Activated CD4-positive, CD25-positive, alpha-beta regulatory T cell treated with anti-CD3 and anti-CD28 coated beads, Interleukin-2, amount 50 U/mL, for 16 hours (primary cell): Measurements from ENCODE around the gene PRAC1.

ENCODE experiments used
- DNase-seq: peaks from one replicate; pipeline ENCODE4 v3.0.0-alpha.2; 2020; ENCODE audit warnings: low read depth, low spot score

The PRAC1 gene

DNA sequence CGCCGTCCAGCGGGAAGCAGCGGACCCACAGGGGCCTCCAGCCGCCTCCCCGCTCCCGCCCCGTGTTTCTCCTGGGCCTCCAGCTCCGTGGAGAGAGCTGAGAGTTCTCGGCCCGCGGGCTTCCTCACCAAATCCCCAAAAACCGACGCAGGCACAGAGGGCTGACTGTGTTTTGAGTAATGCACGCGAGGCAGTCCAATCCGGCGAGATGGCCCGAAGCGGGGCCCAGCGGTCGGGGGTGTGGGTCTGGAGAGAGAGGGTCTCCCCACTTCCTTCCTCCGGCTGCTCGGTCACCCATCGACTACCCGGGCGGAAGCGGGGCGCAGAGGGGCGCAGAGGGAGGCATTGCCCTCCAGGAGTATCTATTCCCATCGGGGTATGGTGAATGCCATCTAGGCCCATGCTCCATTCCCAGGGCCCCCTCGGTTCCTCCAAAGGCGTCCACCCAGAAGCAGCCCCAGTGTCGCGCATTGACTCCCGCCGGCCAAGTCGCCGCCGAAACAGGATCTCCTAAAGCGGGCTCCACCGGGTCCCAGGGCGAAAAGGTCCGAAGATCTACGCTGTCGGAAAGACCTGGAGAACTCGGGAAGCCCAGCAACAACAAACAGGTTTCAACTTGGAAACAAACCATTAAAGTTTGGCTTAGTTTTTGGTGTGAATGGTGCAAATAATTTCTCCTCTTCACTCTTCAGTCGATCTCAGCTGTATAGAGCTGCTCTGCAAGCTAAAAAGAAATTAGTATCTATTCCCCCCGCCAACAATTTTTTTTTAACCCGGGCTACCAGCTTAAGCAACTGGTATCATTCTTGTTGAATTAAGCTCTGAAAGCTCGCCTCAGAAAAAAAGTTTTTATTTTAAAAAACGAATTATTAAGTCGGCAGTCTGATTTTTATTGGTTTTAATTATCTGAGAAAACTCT, 25.4 kb upstream of the PRAC1 start:
- DNase-seq = no peak

DNA sequence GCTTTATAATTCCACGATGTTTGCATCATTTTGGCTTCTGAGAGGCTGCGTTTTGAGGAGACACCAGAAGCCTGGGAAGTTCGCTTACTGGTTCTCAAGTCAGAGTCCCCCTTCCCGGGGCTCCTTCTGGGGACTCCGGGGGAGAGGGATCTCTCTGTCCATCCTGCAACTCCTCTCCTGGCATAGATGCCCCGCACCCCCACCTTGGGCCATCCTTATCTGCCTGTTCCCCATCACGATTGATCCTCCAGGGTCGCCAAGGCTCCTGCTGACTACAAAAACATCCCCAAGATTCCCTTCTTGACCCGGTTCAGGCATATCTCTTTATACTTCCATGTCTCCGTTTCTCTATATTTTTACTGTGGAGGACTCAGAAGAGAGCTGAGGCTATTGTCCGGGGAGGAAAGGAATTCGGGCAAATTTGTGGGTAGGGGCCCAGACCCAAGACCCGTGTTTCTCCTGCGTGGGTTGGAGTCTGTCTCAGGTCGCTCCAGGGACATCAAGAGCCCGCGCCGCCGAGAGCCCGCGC, 24.7 kb upstream of the PRAC1 start:
- no peak for DNase-seq

DNA sequence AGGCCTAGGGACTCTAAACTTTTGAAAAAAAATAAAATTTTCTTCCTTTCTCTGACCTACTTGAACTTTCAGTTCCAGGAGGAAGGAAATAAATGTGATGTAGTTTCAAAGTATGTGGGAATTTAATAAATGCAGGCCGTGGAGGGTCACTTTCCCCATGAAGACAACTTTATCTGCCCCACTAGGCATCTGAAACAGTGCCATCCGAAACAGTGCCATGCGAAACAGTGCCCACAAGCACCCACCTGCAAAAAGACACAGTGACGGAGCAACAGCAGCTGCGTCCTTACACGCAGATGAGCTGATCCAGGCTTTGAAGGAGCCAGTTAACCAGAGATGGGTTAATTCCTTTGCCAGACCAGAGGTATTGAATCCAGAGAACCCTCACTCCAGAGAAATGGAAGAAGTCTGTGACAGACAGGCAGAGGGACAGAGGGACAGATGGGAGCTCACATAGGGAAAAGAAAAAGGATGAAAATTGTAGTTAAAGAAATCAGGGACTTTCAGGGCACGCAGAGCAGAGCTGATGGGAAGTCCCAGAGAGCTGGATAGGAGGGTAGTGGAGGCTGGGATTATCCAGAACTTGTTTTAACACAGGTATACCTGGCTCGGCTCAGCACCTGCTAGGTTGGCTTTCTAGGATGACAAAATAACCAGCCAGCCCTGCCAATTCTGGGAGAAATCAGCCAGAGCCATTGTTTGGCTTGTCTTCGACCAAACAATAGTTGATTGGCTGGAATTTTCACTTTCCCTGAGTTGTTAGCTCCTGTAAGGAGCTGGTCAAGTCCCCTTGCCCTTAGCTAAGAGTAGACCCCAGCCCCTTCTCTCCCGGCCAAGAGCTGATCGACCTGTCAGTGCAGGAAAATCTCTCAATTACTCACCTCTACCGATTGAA, 23.3 kb upstream of the PRAC1 start:
- DNase-seq = no peak

DNA sequence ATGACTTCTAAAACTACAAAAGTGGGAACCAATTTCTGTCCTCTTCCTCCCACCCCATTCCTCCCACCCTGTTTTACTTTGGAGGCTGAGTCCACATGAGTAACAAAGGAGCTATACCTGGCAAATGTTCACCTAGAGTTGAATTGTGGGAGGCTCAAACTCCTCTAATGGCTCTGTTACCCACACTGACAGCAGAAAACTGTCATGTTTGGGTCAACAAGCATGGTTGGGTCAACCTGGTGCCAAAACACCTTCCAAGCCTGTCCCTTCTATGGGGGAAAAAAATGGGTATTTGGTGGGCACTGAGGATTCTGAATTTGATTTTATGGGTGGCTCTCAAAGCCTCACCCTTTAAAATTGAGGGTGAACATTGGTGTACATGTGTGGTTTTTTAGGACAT, 18.2 kb upstream of the PRAC1 start:
- DNase-seq = no peak

GRCh38 chr17:48738803-48739526, 16.6 kb upstream of the PRAC1 start:
- DNase-seq = no peak

GRCh38 chr17:48738424-48738802, 16.1 kb upstream of the PRAC1 start:
- DNase-seq = no peak

GRCh38 chr17:48737330-48738043, 15.2 kb upstream of the PRAC1 start:
- DNase-seq = no peak

DNA sequence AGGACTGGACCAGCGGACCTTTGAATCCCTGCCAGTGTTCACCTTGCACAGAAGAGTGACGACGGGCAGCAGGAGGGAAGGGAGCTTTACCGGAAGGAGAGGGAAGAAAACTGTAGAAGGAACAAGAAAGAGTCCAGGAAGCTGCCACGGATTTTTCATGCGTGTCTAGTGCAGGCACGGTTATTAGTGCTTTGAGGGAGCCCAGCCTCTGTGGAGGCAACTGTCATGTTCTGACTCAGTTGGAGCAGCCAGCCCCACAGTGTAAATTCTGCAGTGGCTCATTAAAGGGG, 12.7 kb upstream of the PRAC1 start:
- DNase-seq = no peak

DNA sequence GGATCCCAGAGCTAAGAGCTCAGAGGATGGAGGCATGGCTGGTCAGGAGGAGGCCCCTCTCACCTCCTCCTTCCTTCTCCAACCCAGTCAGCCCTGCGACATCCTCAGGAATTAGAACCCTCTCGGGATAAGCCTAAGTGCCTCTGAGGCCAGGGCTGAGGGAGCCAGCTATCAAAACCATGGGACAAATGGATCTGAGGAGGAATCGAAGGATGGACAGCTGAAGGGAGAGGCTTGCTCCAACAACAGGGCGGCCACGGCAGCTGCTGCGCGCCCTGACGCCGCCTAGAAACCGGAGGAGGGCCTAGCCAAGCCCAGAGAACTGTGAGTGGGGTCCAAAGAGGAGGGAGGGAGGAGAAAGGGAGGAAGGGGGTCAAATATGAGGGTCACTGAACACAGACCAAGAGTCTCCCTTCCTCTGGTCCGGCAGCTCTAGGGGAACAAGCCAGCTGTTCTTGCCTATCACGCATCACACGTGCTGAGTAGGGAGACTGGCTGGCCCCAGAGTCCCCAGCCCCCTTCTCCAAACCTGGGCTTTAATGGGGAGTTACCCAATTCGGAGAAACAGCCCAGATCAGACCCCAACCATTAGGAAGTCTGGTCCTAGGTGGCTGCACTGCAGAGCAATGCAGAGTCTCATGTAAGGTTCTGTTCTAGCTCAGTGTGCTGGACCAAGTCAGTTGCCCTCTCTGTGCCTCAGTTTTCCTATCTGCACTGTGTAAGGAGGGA, 12.2 kb upstream of the PRAC1 start:
- DNase-seq = no peak

- no peak for DNase-seq
Observed at GRCh38 chr17:48733632-48734328, 11.5 kb upstream of the PRAC1 start.

DNA sequence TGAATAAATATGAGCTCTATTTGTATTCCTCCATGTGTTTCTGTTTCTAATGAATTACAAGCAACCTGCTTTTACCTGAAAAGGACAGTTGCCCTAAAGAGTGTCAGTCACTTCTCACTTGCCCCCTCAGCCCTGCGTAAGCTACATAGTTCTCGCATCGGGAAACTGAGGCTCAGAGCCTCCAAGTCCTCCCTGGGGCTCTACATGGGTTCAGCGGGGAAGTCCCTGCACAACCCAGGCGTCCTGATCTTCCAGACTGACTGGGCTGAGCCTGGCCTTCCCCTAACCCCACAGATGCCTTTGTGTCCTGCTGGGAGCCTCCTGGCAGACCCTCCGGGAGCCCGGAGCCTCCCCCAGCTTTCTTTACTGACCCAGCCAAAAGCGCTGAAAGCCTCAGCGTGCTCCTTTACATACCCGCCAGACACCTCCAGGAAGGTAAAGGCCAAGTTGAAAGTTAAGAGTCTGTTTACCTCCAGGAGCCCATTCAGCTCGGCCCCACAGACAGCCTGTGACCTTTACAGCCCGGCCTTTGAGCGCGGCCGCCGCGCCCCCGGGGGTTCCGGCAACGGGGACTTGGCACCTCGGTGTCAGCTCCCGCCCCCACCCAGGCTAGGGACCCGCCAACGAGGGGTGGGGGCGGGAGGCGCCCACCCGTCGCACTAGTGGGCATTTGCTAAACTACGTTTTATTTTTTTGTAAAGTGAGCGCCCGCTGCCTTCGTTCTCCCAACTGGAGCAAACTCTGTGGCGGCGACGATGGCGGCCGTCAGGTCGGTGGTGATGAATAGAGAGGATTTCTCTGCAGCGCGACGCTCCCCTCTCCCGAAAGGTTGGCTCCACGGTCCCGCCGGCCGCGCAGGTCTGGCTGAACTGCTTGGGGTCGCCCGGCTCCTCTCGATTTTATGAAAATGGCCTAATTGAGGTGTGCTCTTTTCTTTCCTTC, 10.6 kb upstream of the PRAC1 start:
- no peak for DNase-seq

DNA sequence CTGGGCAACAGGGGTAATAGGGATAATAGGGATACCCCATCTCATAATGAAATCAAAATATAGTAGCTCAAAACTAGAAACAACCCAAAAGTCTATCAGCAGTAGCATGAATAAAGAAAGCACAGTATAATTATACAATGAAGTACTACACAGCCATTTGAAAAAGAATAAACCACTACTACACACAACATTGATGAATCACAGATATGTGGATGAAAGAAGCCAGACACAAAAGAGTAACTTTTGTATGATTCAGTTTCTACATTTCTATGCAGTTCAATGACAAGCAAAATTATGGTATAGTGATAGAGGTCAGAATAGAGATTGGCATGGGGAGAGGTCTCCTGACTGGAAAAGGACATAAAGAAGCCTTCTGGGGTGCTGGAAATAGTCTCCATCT, 9.0 kb upstream of the PRAC1 start:
- no peak for DNase-seq

DNA sequence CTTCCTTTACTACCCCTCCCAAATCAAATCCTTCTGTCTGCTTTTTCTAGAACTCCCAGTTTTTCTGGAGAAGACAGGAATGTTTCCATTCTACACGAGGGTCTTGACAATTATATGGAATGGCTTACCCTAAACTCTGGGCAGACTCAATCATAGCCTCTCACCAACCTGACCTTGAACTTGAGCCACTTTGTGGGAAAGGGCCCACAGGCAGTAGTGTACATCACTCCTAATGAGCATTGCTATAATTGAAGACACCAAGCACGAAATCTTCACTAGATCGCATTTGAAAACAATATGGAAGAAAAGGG, 7.9 kb upstream of the PRAC1 start:
- DNase-seq = no peak

GRCh38 chr17:48729335-48730239, 7.3 kb upstream of the PRAC1 start:
- no peak for DNase-seq

GRCh38 chr17:48728232-48729231, 6.2 kb upstream of the PRAC1 start, which contains the start of gene HOXB13:
TSS of gene HOXB13 (minus strand) at chr17:48728750. CDS start at chr17:48728593, 157 bp downstream.
- no peak for DNase-seq

DNA sequence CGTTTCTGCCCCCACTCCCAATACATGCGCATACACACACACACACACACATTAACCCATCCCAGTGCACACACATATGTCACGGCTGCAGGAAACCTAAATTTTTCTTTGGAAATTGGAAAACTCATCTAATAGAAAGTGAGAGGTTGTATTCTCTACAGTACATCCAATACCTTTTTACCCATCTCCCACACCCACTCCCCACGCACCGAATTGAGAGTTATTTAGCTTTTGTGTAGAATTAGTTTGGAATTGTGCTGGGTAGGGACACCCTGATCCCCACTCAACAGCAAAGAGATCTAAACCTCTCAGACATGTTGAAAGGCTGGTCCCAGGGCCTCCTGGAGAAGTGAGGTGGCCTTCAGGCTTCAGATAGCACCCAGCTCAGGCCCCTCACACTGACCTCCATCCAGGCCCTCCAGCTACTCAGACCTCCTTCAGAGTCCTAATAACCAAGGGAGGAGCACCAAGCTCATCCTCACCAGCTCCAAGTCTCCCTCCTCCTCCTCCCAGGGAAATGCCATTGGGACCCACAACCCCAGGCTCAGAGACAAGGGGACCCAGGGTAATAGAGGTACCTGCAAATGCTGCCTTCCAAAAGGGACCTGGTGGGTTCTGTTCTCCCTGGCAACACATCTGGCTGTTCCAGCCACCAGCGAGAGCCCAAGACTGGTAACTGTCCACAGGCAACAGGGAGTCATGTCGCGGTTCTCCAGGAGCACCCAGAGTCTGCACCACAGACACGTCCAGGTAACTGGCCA, 5.3 kb upstream of the PRAC1 start:
- DNase-seq = no peak
